Dermis microvascular lymphatic vessel endothelial cell (primary cell): ENCODE data around the gene TCF12. TPM values are rescaled to one million over a fixed set of nuclear protein-coding genes. Genes with fewer than 3 reads are reported as not detected.

Experiments used
- DNase-seq, 2 donors: peaks; one replicate each; pipeline versions ENCODE4 v3.0.0 to v3.0.0-alpha.2; 2010; ENCODE audit warnings: low read depth in 2 of 2
- total RNA-seq: library from RNA; depleted of rRNA; stranded (reverse); fragments of >200 nt; gene quantifications from 2 replicates; pipeline ENCODE4 v1.2.1, GENCODE V29; 2014

The TCF12 gene
- total RNA-seq, 1 donor from 2014 or later, result 56.9 TPM

DNA sequence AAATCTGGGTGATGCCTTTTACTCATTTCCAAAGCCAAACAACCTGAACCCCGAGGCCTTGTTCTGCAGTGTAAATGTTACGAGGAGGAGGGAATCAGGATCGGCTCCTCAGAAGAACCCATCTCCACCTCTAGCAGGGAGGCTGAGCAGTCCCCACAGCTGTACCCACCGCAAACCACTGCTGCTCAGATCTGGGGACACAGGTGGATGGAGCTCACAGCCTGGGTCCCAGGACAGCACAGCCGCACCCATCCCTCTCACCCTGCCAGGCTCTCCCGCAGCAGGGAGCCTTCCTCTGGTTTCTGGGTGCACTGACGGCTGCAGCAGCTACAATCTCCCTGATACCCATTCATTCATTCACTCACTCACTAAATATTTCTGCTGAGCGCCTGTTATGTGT, 413.9 kb downstream of the TCF12 start:
- no peak for DNase-seq

DNA sequence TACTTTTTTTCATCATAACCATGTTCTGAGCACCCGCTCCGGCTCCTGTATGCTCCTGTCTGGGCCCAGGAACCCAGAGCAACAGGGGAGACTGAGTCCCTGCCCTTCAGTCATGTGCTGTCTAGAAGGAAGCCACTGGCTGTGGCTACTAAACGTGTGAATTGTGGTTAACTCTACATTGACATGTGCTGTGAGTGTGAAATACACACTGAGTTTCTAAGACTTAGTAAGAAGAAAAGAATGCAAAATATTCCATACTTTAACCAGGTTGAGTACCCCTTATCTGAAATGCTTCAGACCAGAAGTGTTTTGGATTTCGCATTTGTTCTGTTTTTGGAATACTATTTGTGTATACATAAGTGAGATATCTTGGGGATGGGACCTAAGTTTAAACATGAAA, 415.0 kb downstream of the TCF12 start:
- DNase-seq, result no peak

DNA sequence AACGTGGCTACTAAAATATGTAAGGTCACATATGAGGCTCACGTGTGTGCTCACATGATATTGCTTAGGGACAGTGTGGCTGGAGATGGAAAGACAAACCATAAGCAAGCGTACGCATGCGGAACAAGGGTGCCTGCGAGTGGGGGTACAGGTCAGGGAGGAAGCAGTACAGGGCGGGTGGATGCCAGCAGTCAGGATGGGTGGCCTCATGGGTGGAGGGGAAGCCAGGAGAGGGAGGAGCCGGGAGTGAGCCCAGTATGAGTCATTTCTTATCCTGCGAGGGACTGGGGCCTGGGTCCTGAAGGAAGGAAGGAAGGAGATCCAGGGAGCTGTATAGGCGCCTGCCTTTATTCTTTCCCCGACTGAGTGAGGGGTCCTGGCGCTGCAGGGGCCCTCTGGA, 415.8 kb downstream of the TCF12 start:
- peak in 1 of 2 donors; percentile 82 for DNase-seq

DNA sequence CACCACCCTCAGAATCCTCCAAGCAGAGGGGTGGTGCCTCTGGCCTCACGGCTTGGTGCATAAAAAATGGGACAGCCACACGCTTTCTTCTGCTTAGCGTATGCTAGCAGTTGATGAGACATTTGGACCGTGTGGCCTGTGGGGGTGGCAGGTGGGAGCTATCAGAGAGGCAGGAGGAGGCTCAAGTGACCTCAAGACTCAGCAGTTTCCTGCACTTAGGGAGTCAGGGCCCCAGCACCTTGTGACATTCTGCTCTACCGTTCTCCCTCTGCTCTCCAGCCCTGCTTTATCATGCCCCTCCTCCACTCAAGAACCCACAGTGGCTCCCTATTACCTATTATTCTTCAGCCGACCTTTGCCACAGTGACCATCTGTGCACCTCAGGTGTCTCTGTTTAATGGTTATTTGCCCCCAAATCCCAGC, 416.9 kb downstream of the TCF12 start:
- DNase-seq, result no peak

DNA sequence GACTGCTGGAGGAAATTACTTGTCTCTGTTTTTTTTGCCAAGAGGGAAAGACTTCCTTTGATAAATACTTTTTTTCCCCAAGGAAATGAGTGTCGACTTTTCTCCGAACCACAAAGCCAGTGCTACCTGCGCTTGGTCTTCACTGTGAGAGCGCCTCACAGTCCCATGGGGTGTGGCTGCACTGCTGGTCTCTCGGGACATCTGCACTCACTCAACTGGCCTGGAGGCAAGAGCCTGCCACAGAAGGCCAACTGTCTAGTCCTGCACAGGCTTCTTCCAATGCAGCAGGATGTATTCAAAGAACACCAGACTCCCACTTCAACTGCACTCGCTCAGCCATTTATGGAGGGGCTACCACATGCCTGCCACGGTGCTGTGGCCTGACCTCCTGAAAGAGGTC, 417.3 kb downstream of the TCF12 start:
- peak in 1 of 2 donors; percentile 31 for DNase-seq

DNA sequence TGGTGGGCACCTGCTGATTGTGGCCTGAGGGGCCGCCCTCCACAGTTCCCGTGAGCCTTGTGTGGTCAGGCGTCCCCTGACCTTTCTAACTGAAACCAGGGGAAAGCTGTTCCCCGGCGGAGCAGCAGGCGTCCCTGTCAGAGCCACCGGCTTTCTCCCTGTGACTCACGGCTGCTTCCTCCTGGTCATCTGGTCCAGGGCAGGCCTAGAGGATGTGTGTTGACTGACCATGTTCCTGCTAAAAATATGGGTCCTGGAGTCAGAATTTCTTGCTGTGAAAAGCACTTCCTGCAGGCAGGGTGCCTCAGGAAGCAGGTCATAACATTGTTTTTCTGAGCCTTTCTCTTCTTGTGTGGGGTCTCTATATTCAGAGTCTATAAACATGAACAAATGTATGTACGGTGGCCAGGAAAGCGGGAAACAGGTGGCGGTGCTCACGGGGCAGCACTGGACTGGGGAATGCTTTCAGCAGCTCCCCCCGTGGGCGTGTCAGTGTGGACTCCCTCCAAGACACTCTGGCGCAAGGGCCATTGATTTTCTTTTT, 419.5 kb downstream of the TCF12 start:
- peak; percentile 98 to 99 for DNase-seq

DNA sequence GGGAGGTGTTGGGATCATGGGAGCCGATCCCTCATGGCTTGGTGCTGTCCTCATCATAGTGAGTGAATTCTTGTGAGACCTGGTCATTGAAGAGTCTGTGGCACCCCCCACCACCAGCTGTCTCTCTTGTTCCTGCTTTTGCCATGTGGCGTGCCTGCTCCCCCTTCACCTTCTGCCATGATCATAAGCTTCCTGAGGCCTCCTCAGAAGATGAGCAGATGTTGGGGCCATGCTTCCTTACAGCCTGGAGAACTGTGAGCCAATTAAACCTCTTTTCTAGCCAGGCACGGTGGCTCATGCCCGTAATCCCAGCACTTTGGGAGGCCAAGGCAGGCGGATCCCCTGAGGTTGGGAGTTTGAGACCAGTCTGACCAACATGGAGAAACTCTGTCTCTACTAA, 420.9 kb downstream of the TCF12 start:
- no peak for DNase-seq

Other genes with a start within 250 kb of the TCF12 start
- gene ZNF280D, start 185.1 kb upstream of the TCF12 start, total RNA-seq, result 15.3 and 20.4 TPM in 2 replicates